ENCODE data around the gene COL7A1. TPM values are rescaled to one million over a fixed set of nuclear protein-coding genes. Genes with fewer than 3 reads are reported as not detected.

The COL7A1 gene
- total RNA-seq, 1 experiment from 2014 or later = 22.9 TPM

DNA sequence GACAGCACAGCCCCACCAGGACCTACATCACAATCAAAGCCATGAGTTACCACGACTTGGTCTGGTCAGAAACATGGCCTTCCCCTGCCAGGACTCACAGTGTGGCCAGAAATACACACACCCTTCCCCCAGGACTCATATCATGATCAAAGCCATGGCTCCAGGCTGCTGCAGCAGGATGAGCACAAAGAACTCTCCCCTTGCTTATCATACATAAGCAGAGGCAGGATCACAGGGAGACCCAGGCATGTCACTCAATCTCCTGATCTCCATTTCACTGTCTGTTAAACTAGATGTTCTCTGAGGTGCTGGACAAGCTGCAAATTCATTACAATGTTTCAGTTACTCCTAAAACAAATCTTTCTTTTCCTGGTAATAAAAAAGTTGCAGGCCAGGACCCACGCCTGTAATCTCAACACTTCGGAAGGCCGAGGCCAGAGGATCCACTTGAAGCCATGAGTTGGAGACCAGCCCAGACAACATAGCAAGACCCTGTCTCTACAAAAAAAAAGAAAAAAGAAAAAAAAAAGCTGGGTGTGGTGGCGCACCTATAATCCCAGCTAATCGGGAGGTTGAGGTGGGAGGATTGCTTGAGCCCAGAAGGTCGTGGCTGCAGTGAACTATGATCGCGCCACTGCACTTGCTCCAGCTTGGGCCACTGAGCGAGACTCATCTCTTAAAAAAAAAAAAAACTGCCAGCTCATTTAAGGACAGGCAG lies 39.7 kb downstream of the COL7A1 start:
- Histone ChIP-seq H3K14ac (ENCODE audit: insufficient read depth, low read length) (no peak overlapping the region), H3K79me2 (ENCODE audit: insufficient read depth, low read length) (peaks cover 2% of the 10 kb centered on the region; the same call in 1 of the 2 replicates), H2BK20ac (ENCODE audit: low read depth, low read length, poor library complexity, severe bottlenecking) (no peak overlapping the region), H3K9me3 (ENCODE audit: control insufficient read depth, low read depth, low read length) (no peaks in the 10 kb centered on the region), H3T11ph (ENCODE audit: low read length) (no peak overlapping the region), H3K23ac (ENCODE audit: insufficient read length, low read depth, low read length) (no peak overlapping the region), H3K4me2 (ENCODE audit: insufficient read depth, insufficient read length, low read length) (peak overlapping the region; percentile 51), H3K4me1 (ENCODE audit: insufficient read depth, low read length) (peaks cover 12% of the 10 kb centered on the region; the same call in 1 of the 2 replicates), H3K56ac (ENCODE audit: insufficient read length, low read depth, low read length) (no peak overlapping the region), H2BK12ac (ENCODE audit: insufficient read length, low read depth, low read length) (no peak overlapping the region), H4K8ac (replicated peaks; ENCODE audit: insufficient read length, low read depth, low read length) (no peak overlapping the region), H3K27me3 (ENCODE audit: insufficient read depth, low read length) (no peaks in the 10 kb centered on the region), H3K18ac (ENCODE audit: insufficient read length, low read depth, low read length) (no peak overlapping the region), H3K27ac (ENCODE audit: insufficient read length, low read depth, low read length) (no peak overlapping the region), H3K9ac (ENCODE audit: extremely low read depth, insufficient read length, low read length) (no peak overlapping the region), H3K79me1 (ENCODE audit: insufficient read depth, low read depth, low read length, poor library complexity, severe bottlenecking) (no peaks in the 10 kb centered on the region), H2AK5ac (ENCODE audit: insufficient read length, low read length) (no peak overlapping the region), H3K4ac (ENCODE audit: low read depth, low read length) (no peak overlapping the region), H2AFZ (ENCODE audit: low read length) (no peak overlapping the region), H3K23me2 (ENCODE audit: insufficient read length, low read depth, low read length, poor library complexity, severe bottlenecking) (peaks cover 7% of the 10 kb centered on the region), H4K20me1 (ENCODE audit: control insufficient read depth, insufficient read depth, insufficient read length) (no peaks in the 10 kb centered on the region), H4K5ac (ENCODE audit: insufficient read length, low read depth, low read length) (no peak overlapping the region), H2BK15ac (ENCODE audit: low read depth, low read length) (no peak overlapping the region), H4K91ac (ENCODE audit: insufficient read length, low read depth, low read length) (no peak overlapping the region), H2BK5ac (ENCODE audit: insufficient read length, low read length) (no peak overlapping the region), H2BK120ac (ENCODE audit: low read depth, low read length, poor library complexity, severe bottlenecking) (no peak overlapping the region)
- H3K4me1 Mint-ChIP-seq = peaks cover 46 to 57% of the 10 kb centered on the region in 2 experiments
- peaks cover 1 to 29% (median 10%) of the 10 kb centered on the region in 3 experiments; a peak in 6 of 7 replicates for H3K36me3 Mint-ChIP-seq (ENCODE audit: insufficient read depth in 1 of 3, low read depth in 3 of 3)
- WGBS (ENCODE audit: extremely low coverage, insufficient read length, low lambda C conversion rate) = no CpG with 5 or more reads among the region's 10 CpGs
- DNase-seq = no peak
- TF ChIP-seq, protein P1, sequence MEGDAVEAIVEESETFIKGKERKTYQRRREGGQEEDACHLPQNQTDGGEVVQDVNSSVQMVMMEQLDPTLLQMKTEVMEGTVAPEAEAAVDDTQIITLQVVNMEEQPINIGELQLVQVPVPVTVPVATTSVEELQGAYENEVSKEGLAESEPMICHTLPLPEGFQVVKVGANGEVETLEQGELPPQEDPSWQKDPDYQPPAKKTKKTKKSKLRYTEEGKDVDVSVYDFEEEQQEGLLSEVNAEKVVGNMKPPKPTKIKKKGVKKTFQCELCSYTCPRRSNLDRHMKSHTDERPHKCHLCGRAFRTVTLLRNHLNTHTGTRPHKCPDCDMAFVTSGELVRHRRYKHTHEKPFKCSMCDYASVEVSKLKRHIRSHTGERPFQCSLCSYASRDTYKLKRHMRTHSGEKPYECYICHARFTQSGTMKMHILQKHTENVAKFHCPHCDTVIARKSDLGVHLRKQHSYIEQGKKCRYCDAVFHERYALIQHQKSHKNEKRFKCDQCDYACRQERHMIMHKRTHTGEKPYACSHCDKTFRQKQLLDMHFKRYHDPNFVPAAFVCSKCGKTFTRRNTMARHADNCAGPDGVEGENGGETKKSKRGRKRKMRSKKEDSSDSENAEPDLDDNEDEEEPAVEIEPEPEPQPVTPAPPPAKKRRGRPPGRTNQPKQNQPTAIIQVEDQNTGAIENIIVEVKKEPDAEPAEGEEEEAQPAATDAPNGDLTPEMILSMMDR (conservative IDR thresholded peaks at IDR 0.05) = no peak
- H3K27ac Mint-ChIP-seq = peak overlapping the region in 2 of 3 experiments; percentile 77 to 79; a peak in 4 of 7 replicates
- peak overlapping the region; percentile 83 to 90 for H3K4me3 Mint-ChIP-seq
- H3K9me3 Mint-ChIP-seq = no peaks in the 10 kb centered on the region
- no peaks in the 10 kb centered on the region for H3K27me3 Mint-ChIP-seq (ENCODE audit: low read depth)

All from H9 (cell line).